Adrenal gland (tissue), 19 donors: Measurements from ENCODE around the gene SPACA5. TPM values are rescaled to one million over a fixed set of nuclear protein-coding genes. Genes with fewer than 3 reads are reported as not detected.
"Not testable (repeated sequence)": the region's sequence is repeated elsewhere in the genome, so short reads cannot be mapped to it uniquely, and the experiment has no call there.

Experiments
- DNase-seq, 7 donors: peaks; one replicate each; pipeline ENCODE4 v3.0.0-alpha.2; 2019 to 2020
- H3K27ac ChIP-seq, 5 donors: fragments of 200-600 bp; sonication (generic) in 4 of 5; 1 replicate in 3 of 5; 2 replicates in 2 of 5; pipeline versions ENCODE4 v1.5.1 to v1.8.0; 2016 to 2020; ENCODE audit warnings: mild to moderate bottlenecking in 1 of 5
- H3K27me3 ChIP-seq: fragments of 200-600 bp; 2 replicates; pipeline ENCODE4 v1.8.0; 2021
- H3K36me3 ChIP-seq, 2 donors: fragments of 200-600 bp; replicated peaks in 1 of 2; 1 replicate in 1 of 2; 2 replicates in 1 of 2; pipeline versions ENCODE4 v1.5.1 to v1.8.0; 2018 to 2022
- H3K4me1 ChIP-seq, 2 donors: fragments of 200-600 bp; replicated peaks in 1 of 2; 1 replicate in 1 of 2; 2 replicates in 1 of 2; pipeline versions ENCODE4 v1.5.1 to v1.8.0; 2018 to 2021
- H3K4me3 ChIP-seq, 4 donors: fragments of 200-600 bp; sonication (generic) in 3 of 4; one replicate each; pipeline ENCODE4 v1.5.1; 2016 to 2018
- H3K9me3 ChIP-seq, 3 donors: fragments of 200-600 bp; sonication (generic) in 1 of 3; replicated peaks in 1 of 3; 1 replicate in 2 of 3; 2 replicates in 1 of 3; pipeline versions ENCODE4 v1.5.1 to v1.8.0; 2016 to 2021
- CTCF ChIP-seq, 6 experiments: fragments of 450-650 bp in 4 of 6; fragments of 200-600 bp in 2 of 6; sonication (generic) in 1 of 6; IDR thresholded peaks; 1 replicate in 5 of 6; 2 replicates in 1 of 6; pipeline versions ENCODE4 v1.5.1 to v1.8.0; 2016 to 2021; ENCODE audit warnings: antibody characterized with exemption in 6 of 6, mild to moderate bottlenecking in 2 of 6, moderate library complexity in 1 of 6
- POLR2A ChIP-seq, 2 donors: fragments of 450-650 bp; IDR thresholded peaks; one replicate each; pipeline ENCODE4 v1.6.1; 2017; ENCODE audit warnings: antibody characterized with exemption in 2 of 2, mild to moderate bottlenecking in 2 of 2, moderate library complexity in 1 of 2
- WGBS, 4 donors: extraction: QIAGEN DNeasy Blood & Tissue Kit in 2 of 4; methylation state at CpG; one replicate each; pipeline versions ENCODE4 v1.1.5 to v1.1.7; 2013 to 2017; 5-methylcytosine and 5-hydroxymethylcytosine counted together
- intact Hi-C, 2 donors: fragments of 100-400 bp; cut with DNase I; formaldehyde crosslinking; loops; one replicate each; pipeline versions ENCODE4 v1.14.1 to v1.15.0; 2022 to 2023
- long read RNA-seq, 10 donors: library from polyadenylated mRNA in 3 of 10; unstranded in 2 of 10; stranded (forward) in 1 of 10; transcript quantifications; one replicate each; pipeline ENCODE4 v2.0.0 and lab custom pipeline, GENCODE V29; 2021 to 2026
- polyA plus RNA-seq, 3 donors: library from polyadenylated mRNA; stranded (reverse); fragments of 200-250 nt in 2 of 3; fragments of 350-450 nt in 1 of 3; fragmentation: Illumina TruSeq in 1 of 3; extraction: RNeasy Lipid Tissue Mini Kit (QIAGEN cat#74804) in 1 of 3; gene quantifications; one replicate each; pipeline ENCODE4 v1.2.3, GENCODE V29; 2013 to 2014
- total RNA-seq, 9 donors: library from RNA; depleted of rRNA in 4 of 9; stranded (reverse); fragments of >200 nt in 4 of 9; fragments of 120-200 nt in 1 of 9; fragmentation: NEBNext Ultra II Directional in 1 of 9; extraction: Animal tissue kit (Norgen Biotek cat#: 25700) in 1 of 9; gene quantifications; one replicate each; pipeline versions ENCODE4 v1.1.0 to v1.2.4, GENCODE V29; 2013 to 2023
- donor health status: healthy with polysubstance abuse.
- donor health status: Bipolar disorder and iron deficiency.
- donor health status: DM: yes; HTN: yes; CAD: no.
- donor health status: DM: no; HTN: no; CAD: no.
- donor health status: DM: no; HTN: no; CAD: no.
- donor health status: DM: yes; HTN: yes; CAD: no.

The SPACA5 gene
- total RNA-seq (not detected), polyA plus RNA-seq (not detected)
- long read RNA-seq, donor 1: 0 reads
- long read RNA-seq, donor 2: 0 reads
- long read RNA-seq, donor 3: 0 reads
- long read RNA-seq, donor 4: 0 reads
- long read RNA-seq, donor 5: 0 reads
- long read RNA-seq, donor 6: 0 reads
- long read RNA-seq, donor 7: 0 reads
- long read RNA-seq, donor 8: 0 reads
- long read RNA-seq, donor 9: 0 reads
- long read RNA-seq, donor 10: 0 reads

- DNase-seq, H3K27ac ChIP-seq, H3K4me3 ChIP-seq, H3K9me3 ChIP-seq, H3K36me3 ChIP-seq, H3K4me1 ChIP-seq, H3K27me3 ChIP-seq, intact Hi-C loops: not testable (repeated sequence)
- WGBS, 4 donors: no CpG with 5 or more reads among the region's 8 CpGs
These were observed at the start of gene SPACA5 for GRCh38 chrX:48006688-48007087. Gene SPACA5, plus strand, starts transcription at chrX:48006988. Its CDS starts 815 bp downstream, at chrX:48007803.

GRCh38 chrX:47958206-47958605 is 48.6 kb upstream of the SPACA5 start:
- H3K27ac ChIP-seq, H3K9me3 ChIP-seq, H3K36me3 ChIP-seq, intact Hi-C loops, H3K4me1 ChIP-seq, DNase-seq, H3K27me3 ChIP-seq, H3K4me3 ChIP-seq: not testable (repeated sequence)
- 85 to 96% (median 92%) methylated on average over 2 to 3 of the region's 4 CpGs for whole genome bisulfite sequencing, 4 donors

GRCh38 chrX:47958761-47959342 is 47.9 kb upstream of the SPACA5 start:
- TF ChIP-seq CTCF (IDR thresholded peaks at IDR 0.05) (peak in 2 of 6 experiments; percentile 17 to 22), POLR2A (IDR thresholded peaks at IDR 0.05) (no peak)
- Histone ChIP-seq H3K36me3 (no peaks in the 10 kb centered on the region), H3K27ac (no peak overlapping the region), H3K9me3 (no peaks in the 10 kb centered on the region), H3K27me3 (no peaks in the 10 kb centered on the region), H3K4me3 (no peak overlapping the region), H3K4me1 (no peaks in the 10 kb centered on the region)
- WGBS, 4 donors: 45 to 50% (median 47%) methylated on average over 1 to 4 of the region's 4 CpGs
- intact Hi-C loops: no loop called here
- DNase-seq: peak in 1 of 7 donors; percentile 2

- Histone ChIP-seq H3K27ac (no peak overlapping the region), H3K36me3 (no peaks in the 10 kb centered on the region), H3K9me3 (no peaks in the 10 kb centered on the region), H3K4me3 (no peak overlapping the region), H3K27me3 (no peaks in the 10 kb centered on the region), H3K4me1 (no peaks in the 10 kb centered on the region)
- TF ChIP-seq POLR2A (IDR thresholded peaks at IDR 0.05) (no peak), CTCF (IDR thresholded peaks at IDR 0.05) (no peak)
- no peak for DNase-seq
- WGBS, 4 donors: 60 to 81% (median 73%) methylated on average over 2 of the region's 2 CpGs
- intact Hi-C loops: no loop called here
These were observed 46.4 kb upstream of the SPACA5 start for GRCh38 chrX:47960406-47960805.

- DNase-seq, intact Hi-C loops: not testable (repeated sequence)
- 57 to 82% (median 62%) methylated on average over 4 to 6 of the region's 6 CpGs for WGBS, 4 donors
These were observed 45.0 kb upstream of the SPACA5 start for GRCh38 chrX:47961830-47962229.

GRCh38 chrX:47965526-47965925 is 41.3 kb upstream of the SPACA5 start:
- WGBS, 4 donors: 81 to 99% (median 96%) methylated on average over 4 to 14 of the region's 14 CpGs
- H3K4me3 ChIP-seq, H3K27me3 ChIP-seq, intact Hi-C loops, H3K27ac ChIP-seq, H3K9me3 ChIP-seq, H3K36me3 ChIP-seq, H3K4me1 ChIP-seq, DNase-seq: not testable (repeated sequence)

More at GRCh38 chrX:47961830-47962229, 45.0 kb upstream of the SPACA5 start:
- not testable (repeated sequence) for H3K9me3 ChIP-seq, H3K36me3 ChIP-seq, H3K27ac ChIP-seq, H3K27me3 ChIP-seq, H3K4me3 ChIP-seq, H3K4me1 ChIP-seq
